Endothelial cell of umbilical vein (primary cell): ENCODE measurements around the gene DEUP1. TPM values are rescaled to one million over a fixed set of nuclear protein-coding genes. Genes with fewer than 3 reads are reported as not detected.

Experiments
- BruUV-seq: library from RNA; stranded (reverse); fragments of 400-500 nt; replicated peaks from 2 replicates; lab custom pipeline; 2021; lab: Mats Ljungman, UMichigan
- CTCF ChIA-PET: fragments of 300-600, 350-600 bp; sonication (Branson Sonifier 250); formaldehyde crosslinking; loops from one replicate; lab custom pipeline; 2021; ENCODE audit warnings: antibody characterized with exemption, inconsistent platforms; lab: Charles Lee
- POLR2A ChIA-PET: fragments of 300-600, 350-600 bp; sonication (Branson Sonifier 250); formaldehyde crosslinking; loops from one replicate; lab custom pipeline; 2021; ENCODE audit warnings: antibody characterized with exemption, inconsistent platforms; lab: Charles Lee
- DNase-seq: peaks from one replicate; pipeline ENCODE4 v3.0.0-alpha.2; 2011; ENCODE audit warnings: low read depth, low spot score
- FAIRE-seq: peaks from 2 replicates; lab custom pipeline; 2011; peaks lifted over from hg19 to GRCh38; lab: Jason Lieb, UNC
- H2AFZ ChIP-seq: 2 replicates; pipeline ENCODE4 v1.6.0; 2012; ENCODE audit warnings: low read depth, low read length, control low read depth, inconsistent platforms
- H3K27ac ChIP-seq: 2 replicates; pipeline ENCODE4 v1.5.1; 2011; ENCODE audit warnings: low read depth, mild to moderate bottlenecking, control low read depth, low read length, moderate library complexity; ENCODE audit not compliant: insufficient read depth
- H3K27me3 ChIP-seq, 2 experiments: 2 replicates each; pipeline versions ENCODE4 v1.6.0 to v1.6.1; 2011; ENCODE audit warnings: low read length in 2 of 2, mixed read lengths in 1 of 2; ENCODE audit not compliant: control insufficient read depth in 2 of 2, insufficient read depth in 2 of 2
- H3K36me3 ChIP-seq, 2 experiments: 2 replicates in 1 of 2; 3 replicates in 1 of 2; pipeline ENCODE4 v1.5.1; 2011; ENCODE audit warnings: low read length in 2 of 2, mild to moderate bottlenecking in 1 of 2, moderate library complexity in 1 of 2; ENCODE audit not compliant: control insufficient read depth in 2 of 2, insufficient read depth in 2 of 2; ENCODE audit errors: extremely low read depth in 1 of 2
- H3K4me1 ChIP-seq: 3 replicates; pipeline ENCODE4 v1.5.1; 2011; ENCODE audit warnings: mild to moderate bottlenecking, low read length; ENCODE audit not compliant: control insufficient read depth, insufficient read depth; ENCODE audit errors: extremely low read depth
- H3K4me2 ChIP-seq: 2 replicates; pipeline ENCODE4 v1.6.1; 2011; ENCODE audit warnings: low read length, control low read depth, mixed read lengths; ENCODE audit not compliant: insufficient read depth
- H3K4me3 ChIP-seq, 3 experiments: fragments of 200-600 bp in 1 of 3; sonication (generic), shearing (Covaris generic) in 1 of 3; replicated peaks in 1 of 3; 2 replicates each; pipeline ENCODE4 v1.5.1; 2011 to 2016; ENCODE audit warnings: control low read depth in 3 of 3, low read length in 3 of 3, mild to moderate bottlenecking in 2 of 3, inconsistent platforms in 1 of 3, low read depth in 1 of 3, moderate library complexity in 1 of 3; ENCODE audit not compliant: insufficient read depth in 1 of 3
- H3K79me2 ChIP-seq: 2 replicates; pipeline ENCODE4 v1.6.0; 2012; ENCODE audit warnings: low read length, inconsistent platforms; ENCODE audit not compliant: control insufficient read depth, insufficient read depth
- H3K9ac ChIP-seq: replicated peaks from 2 replicates; pipeline ENCODE3; 2011; ENCODE audit warnings: low read length, control low read depth; ENCODE audit not compliant: insufficient read depth; ENCODE audit errors: extremely low read depth
- H3K9me1 ChIP-seq: replicated peaks from 3 replicates; pipeline ENCODE4 v1.6.0; 2011; ENCODE audit warnings: mild to moderate bottlenecking, low read length; ENCODE audit not compliant: control insufficient read depth, insufficient read depth; ENCODE audit errors: extremely low read depth
- H3K9me3 ChIP-seq: replicated peaks from 2 replicates; pipeline ENCODE4 v1.5.1; 2012; ENCODE audit warnings: low read length, inconsistent platforms; ENCODE audit not compliant: control insufficient read depth, insufficient read depth
- H4K20me1 ChIP-seq: replicated peaks from 2 replicates; pipeline ENCODE3; 2011; ENCODE audit warnings: mild to moderate bottlenecking, low read length; ENCODE audit not compliant: control insufficient read depth, insufficient read depth; ENCODE audit errors: extremely low read depth
- EZH2 ChIP-seq: IDR thresholded peaks from 2 replicates; pipeline ENCODE4 v1.6.1; 2012; ENCODE audit warnings: borderline replicate concordance, low read depth, mild to moderate bottlenecking, moderate library complexity, low read length, inconsistent platforms; ENCODE audit not compliant: severe bottlenecking
- FOS ChIP-seq: IDR thresholded peaks from 2 replicates; pipeline ENCODE4 v1.6.1; 2011; ENCODE audit warnings: mild to moderate bottlenecking, low read length, moderate library complexity, borderline replicate concordance; ENCODE audit not compliant: insufficient read depth
- GATA2 ChIP-seq: IDR thresholded peaks from 2 replicates; pipeline ENCODE4 v1.7.0; 2011; ENCODE audit warnings: low read depth, mild to moderate bottlenecking, moderate library complexity, mixed read lengths, low read length; ENCODE audit not compliant: insufficient read length, insufficient read depth
- JUN ChIP-seq: IDR thresholded peaks from 2 replicates; pipeline ENCODE4 v1.6.1; 2011; ENCODE audit warnings: borderline replicate concordance, low read depth; ENCODE audit not compliant: insufficient read length, insufficient read depth
- MYC ChIP-seq: IDR thresholded peaks from one replicate; pipeline ENCODE4 v1.6.1; 2011; ENCODE audit warnings: mild to moderate bottlenecking, low read depth, low read length
- POLR2A ChIP-seq: IDR thresholded peaks from 2 replicates; pipeline ENCODE4 v1.6.1; 2012; ENCODE audit warnings: low read depth, mild to moderate bottlenecking, control low read depth, low read length
- POLR2AphosphoS5 ChIP-seq: IDR thresholded peaks from 2 replicates; pipeline ENCODE4 v1.6.1; 2012; ENCODE audit warnings: low read depth, mild to moderate bottlenecking, control low read depth, low read length, moderate library complexity; ENCODE audit not compliant: insufficient read depth
- dilution Hi-C: fragments of 300-500 bp; cut with MboI; formaldehyde crosslinking; loops from one replicate; pipeline ENCODE4 v1.15.0; 2019; ENCODE audit warnings: low sequenced_read_pairs; ENCODE audit not compliant: extremely low pct_ligation_motif_present
- intact Hi-C: fragments of 100-400 bp; cut with micrococcal nuclease; formaldehyde crosslinking; loops from one replicate; pipeline ENCODE4 v1.10.0; 2022
- polyA plus RNA-seq, 4 experiments: library from polyadenylated mRNA; depleted of rRNA in 3 of 4; stranded (reverse) in 3 of 4; unstranded in 1 of 4; fragments of >200 nt; gene quantifications; 2 replicates each; pipeline versions ENCODE4 v1.2.1 to v1.2.3, GENCODE V29; 2011 to 2012; ENCODE audit warnings: missing spikeins in 1 of 4
- total RNA-seq: library from RNA; stranded (reverse); gene quantifications from 2 replicates; pipeline ENCODE4 v1.2.3, GENCODE V29; 2021
- TF ChIP-seq, protein P1 (sequence below): IDR thresholded peaks from 2 replicates; pipeline ENCODE4 v1.6.1; 2011; ENCODE audit not compliant: insufficient read depth, insufficient read length
- TF ChIP-seq, protein P2 (sequence below), 2 donors: IDR thresholded peaks; 1 replicate in 1 of 2; 2 replicates in 1 of 2; pipeline ENCODE4 v1.5.1; 2011; ENCODE audit warnings: low read length in 2 of 2, mild to moderate bottlenecking in 2 of 2, moderate library complexity in 2 of 2, control low read depth in 1 of 2, inconsistent platforms in 1 of 2, low read depth in 1 of 2; ENCODE audit not compliant: insufficient read depth in 1 of 2; ENCODE audit errors: extremely low read depth in 1 of 2

The DEUP1 gene
- total and polyA plus RNA-seq, 2 donors (not counting 3 experiments of a cell fraction or from before 2014, with no cell fraction given), result not detected

DNA sequence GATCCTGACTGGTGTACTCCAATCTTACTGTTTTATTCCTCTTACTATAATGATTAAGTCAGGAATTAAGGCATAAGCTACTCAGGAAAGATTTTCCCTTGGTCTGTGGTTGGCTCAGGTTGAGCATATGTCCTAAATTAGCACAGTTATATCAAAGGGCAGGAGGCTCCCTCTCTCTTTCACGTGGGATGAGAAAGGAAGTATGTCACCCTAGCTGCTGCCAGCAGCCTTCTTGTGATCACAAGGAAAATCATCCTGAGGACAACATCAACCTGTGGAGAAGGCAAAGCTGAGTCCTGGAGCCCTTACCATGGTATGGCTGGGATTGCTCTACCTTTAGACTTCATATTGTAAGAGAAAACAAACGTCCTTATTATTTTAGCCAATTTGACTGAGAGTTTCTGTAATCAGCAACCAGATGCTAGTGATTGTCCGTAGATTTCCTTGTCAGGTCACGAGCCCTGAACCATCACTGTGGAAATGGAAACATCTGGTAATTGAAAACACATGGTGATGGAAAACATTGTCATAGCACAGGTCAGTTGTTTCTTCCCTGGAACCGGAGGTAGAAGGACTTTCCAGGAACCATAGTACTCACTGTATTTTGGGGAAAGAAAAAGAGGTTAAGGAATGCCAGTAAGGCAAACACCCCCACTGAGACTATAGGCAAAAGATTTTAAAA lies 40.6 kb upstream of the DEUP1 start:
- no peak overlapping the region for H3K4me2 ChIP-seq
- CTCF ChIA-PET, result no interaction called here
- dilution Hi-C loops (no loop called here), intact Hi-C loops (no loop called here)
- H3K36me3 ChIP-seq, result no peaks in the 10 kb centered on the region
- POLR2A ChIA-PET, result no interaction called here
- FAIRE-seq, result no peak
- H2AFZ ChIP-seq, result no peak overlapping the region
- H3K27me3 ChIP-seq, result no peaks in the 10 kb centered on the region
- no peaks in the 10 kb centered on the region for H3K4me1 ChIP-seq
- TF ChIP-seq, protein P1, sequence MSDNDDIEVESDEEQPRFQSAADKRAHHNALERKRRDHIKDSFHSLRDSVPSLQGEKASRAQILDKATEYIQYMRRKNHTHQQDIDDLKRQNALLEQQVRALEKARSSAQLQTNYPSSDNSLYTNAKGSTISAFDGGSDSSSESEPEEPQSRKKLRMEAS, result no peak
- TF ChIP-seq JUN, result no peak
- no peaks in the 10 kb centered on the region for H3K9me1 ChIP-seq
- H3K27ac ChIP-seq, result no peak overlapping the region
- H3K9me3 ChIP-seq, result no peaks in the 10 kb centered on the region
- no peak overlapping the region for H3K4me3 ChIP-seq
- no peaks in the 10 kb centered on the region for H4K20me1 ChIP-seq
- no TSS peak for BruUV-seq
- no peaks in the 10 kb centered on the region for H3K79me2 ChIP-seq
- DNase-seq, result no peak
- H3K9ac ChIP-seq, result no peak overlapping the region

DNA sequence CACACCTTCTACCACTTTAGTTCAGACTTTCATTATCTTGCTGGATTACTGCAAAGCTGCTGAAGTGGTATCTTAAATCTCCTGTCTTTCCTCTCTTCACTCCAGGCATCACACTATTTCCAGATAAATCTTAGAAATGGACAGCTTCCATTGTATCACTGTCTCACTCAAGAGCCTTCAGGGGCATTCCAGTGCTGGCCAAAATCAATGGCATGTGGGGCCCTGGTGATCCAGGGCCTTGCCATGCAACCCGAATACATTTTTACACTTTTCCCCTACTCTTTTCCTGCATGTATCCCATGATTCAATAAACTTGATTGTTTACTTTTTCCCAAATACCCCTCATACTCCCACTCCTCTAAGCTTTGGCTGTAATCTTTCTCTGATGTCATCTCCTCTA lies 39.4 kb upstream of the DEUP1 start:
- Histone ChIP-seq H3K9ac (no peak overlapping the region), H3K9me1 (no peaks in the 10 kb centered on the region), H3K36me3 (no peaks in the 10 kb centered on the region), H3K27me3 (no peaks in the 10 kb centered on the region), H3K4me3 (no peak overlapping the region), H3K9me3 (no peaks in the 10 kb centered on the region), H3K27ac (no peak overlapping the region), H3K4me2 (no peak overlapping the region), H3K4me1 (no peaks in the 10 kb centered on the region), H3K79me2 (no peaks in the 10 kb centered on the region), H2AFZ (no peak overlapping the region), H4K20me1 (no peaks in the 10 kb centered on the region)
- no peak for DNase-seq
- TF ChIP-seq, protein P1, result no peak
- no peak for TF ChIP-seq EZH2
- no peak for TF ChIP-seq POLR2A
- TF ChIP-seq, protein P2, sequence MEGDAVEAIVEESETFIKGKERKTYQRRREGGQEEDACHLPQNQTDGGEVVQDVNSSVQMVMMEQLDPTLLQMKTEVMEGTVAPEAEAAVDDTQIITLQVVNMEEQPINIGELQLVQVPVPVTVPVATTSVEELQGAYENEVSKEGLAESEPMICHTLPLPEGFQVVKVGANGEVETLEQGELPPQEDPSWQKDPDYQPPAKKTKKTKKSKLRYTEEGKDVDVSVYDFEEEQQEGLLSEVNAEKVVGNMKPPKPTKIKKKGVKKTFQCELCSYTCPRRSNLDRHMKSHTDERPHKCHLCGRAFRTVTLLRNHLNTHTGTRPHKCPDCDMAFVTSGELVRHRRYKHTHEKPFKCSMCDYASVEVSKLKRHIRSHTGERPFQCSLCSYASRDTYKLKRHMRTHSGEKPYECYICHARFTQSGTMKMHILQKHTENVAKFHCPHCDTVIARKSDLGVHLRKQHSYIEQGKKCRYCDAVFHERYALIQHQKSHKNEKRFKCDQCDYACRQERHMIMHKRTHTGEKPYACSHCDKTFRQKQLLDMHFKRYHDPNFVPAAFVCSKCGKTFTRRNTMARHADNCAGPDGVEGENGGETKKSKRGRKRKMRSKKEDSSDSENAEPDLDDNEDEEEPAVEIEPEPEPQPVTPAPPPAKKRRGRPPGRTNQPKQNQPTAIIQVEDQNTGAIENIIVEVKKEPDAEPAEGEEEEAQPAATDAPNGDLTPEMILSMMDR (IDR thresholded peaks at IDR 0.05; ENCODE audit: extremely low read depth in 1 of 2, insufficient read depth in 1 of 2, low read depth in 1 of 2, low read length in 2 of 2), result no peak
- TF ChIP-seq MYC, result no peak
- no peak for TF ChIP-seq GATA2
- TF ChIP-seq JUN, result no peak
- no peak for TF ChIP-seq FOS
- no peak for TF ChIP-seq POLR2AphosphoS5
- ChIA-PET POLR2A (no interaction called here), CTCF (no interaction called here)
- dilution Hi-C loops (no loop called here), intact Hi-C loops (no loop called here)
- BruUV-seq, result no TSS peak
- FAIRE-seq, result no peak
